ENCODE data around the gene TBPL2. TPM values are rescaled to one million over a fixed set of nuclear protein-coding genes. Genes with fewer than 3 reads are reported as not detected.

Gene TBPL2
- total and polyA plus RNA-seq, 2 experiments from 2014 or later = not detected

DNA sequence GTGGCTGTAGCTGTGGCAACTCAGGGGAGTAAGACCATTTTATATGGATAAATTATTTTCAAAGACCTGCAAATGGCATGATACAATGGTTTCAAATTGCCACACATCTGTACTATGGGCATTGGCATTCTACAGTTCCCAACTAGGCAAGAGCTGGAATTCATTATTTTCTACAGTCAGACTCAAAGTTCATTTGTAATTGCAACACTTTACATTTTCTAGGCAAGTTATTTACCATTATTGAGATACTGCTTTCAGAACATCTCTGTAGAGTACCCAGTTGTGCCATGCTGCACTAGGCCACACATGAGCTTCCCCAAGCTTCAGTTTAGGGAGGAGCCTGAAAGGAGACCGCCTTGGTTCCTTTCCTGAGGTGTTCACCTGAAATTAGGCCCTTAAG lies 20.8 kb downstream of the TBPL2 start:
- Histone ChIP-seq H3K79me2 (ENCODE audit: insufficient read depth) (no peaks in the 10 kb centered on the region), H3K9ac (no peak overlapping the region), H3K9me3 (ENCODE audit: low read depth) (no peaks in the 10 kb centered on the region), H3K4me1 (ENCODE audit: insufficient read depth) (no peaks in the 10 kb centered on the region), H3K36me3 (ENCODE audit: low read depth) (no peaks in the 10 kb centered on the region), H3K9me2 (ENCODE audit: insufficient read depth) (no peaks in the 10 kb centered on the region), H2AFZ (no peak overlapping the region), H3K27me3 (replicated peaks; ENCODE audit: insufficient read depth) (no peaks in the 10 kb centered on the region; the same call in 1 of the 2 replicates), H3K4me2 (ENCODE audit: unreplicated experiment) (no peak overlapping the region), H3K4me3 (no peak overlapping the region), H3K27ac (no peak overlapping the region), H4K20me1 (ENCODE audit: insufficient read depth) (no peaks in the 10 kb centered on the region), H3F3A (ENCODE audit: insufficient read depth) (no peaks in the 10 kb centered on the region)
- no peak for TF ChIP-seq EZH2phosphoT487 (IDR thresholded peaks at IDR 0.05; ENCODE audit: insufficient read depth, low read depth)
- no peak for DNase-seq
- WGBS, 2 experiments (ENCODE audit: low coverage in 1 of 2, low lambda C conversion rate in 2 of 2, missing lambda C conversion rate in 2 of 2) = 69 to 81% methylated on average over 1 of the region's 1 CpG
- in situ Hi-C loops (cut with MboI) = no loop called here

DNA sequence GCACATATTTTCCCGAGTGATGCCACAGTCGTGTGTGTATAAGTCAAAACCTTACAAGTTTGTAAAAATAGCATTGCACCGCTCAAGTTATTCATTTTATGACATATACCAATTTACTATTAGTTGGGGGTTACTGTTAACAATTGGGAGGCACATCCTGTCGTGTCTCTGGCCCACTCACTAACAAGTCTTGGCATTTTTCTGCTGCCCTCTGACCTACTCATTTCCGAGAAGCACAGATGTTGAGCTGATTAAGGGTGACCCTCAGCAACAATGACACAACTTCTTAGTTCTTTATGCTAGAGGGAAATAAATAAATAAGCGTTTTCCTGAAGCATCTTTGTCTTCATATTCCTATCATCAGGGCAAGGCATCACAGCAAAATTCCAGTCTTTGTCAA lies 22.0 kb downstream of the TBPL2 start:
- DNase-seq = no peak
- WGBS, 2 experiments (ENCODE audit: low coverage in 1 of 2, low lambda C conversion rate in 2 of 2, missing lambda C conversion rate in 2 of 2) = 39 to 43% methylated on average over 6 of the region's 6 CpGs
- H3K27ac ChIP-seq = no peak overlapping the region
- no peaks in the 10 kb centered on the region for H3K9me2 ChIP-seq (ENCODE audit: insufficient read depth)
- no peaks in the 10 kb centered on the region for H3F3A ChIP-seq (ENCODE audit: insufficient read depth)
- H3K9ac ChIP-seq = no peak overlapping the region
- no peaks in the 10 kb centered on the region for H3K9me3 ChIP-seq (ENCODE audit: low read depth)
- in situ Hi-C loops (cut with MboI) = no loop called here
- no peaks in the 10 kb centered on the region for H3K36me3 ChIP-seq (ENCODE audit: low read depth)
- H3K4me1 ChIP-seq (ENCODE audit: insufficient read depth) = no peaks in the 10 kb centered on the region
- no peak overlapping the region for H3K4me2 ChIP-seq (ENCODE audit: unreplicated experiment)
- H3K27me3 ChIP-seq (replicated peaks; ENCODE audit: insufficient read depth) = no peaks in the 10 kb centered on the region
- H3K79me2 ChIP-seq (ENCODE audit: insufficient read depth) = no peaks in the 10 kb centered on the region
- no peak overlapping the region for H2AFZ ChIP-seq
- H4K20me1 ChIP-seq (ENCODE audit: insufficient read depth) = no peaks in the 10 kb centered on the region
- TF ChIP-seq EZH2 (IDR thresholded peaks at IDR 0.05; ENCODE audit: insufficient read depth, poor library complexity, severe bottlenecking) (no peak), EZH2phosphoT487 (IDR thresholded peaks at IDR 0.05; ENCODE audit: insufficient read depth, low read depth) (no peak)
- H3K4me3 ChIP-seq = no peak overlapping the region

DNA sequence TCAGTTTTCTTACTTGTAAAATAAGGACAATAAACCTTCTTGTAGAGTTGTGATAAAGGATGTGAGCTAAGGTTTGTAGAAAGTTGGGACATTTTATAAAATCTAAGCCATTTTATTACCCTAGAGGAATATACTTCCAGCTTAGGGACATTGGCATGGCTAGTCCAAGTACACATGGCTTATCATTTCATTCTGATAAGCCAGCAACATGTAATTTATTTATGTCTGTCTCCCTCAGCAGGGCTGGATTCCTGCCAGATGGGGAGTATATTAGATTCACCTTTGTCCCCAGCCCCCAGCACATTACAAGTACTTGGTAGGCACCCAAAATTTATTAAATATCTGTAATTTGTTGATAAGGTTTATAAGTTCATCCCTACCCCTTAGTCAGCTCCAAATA lies 22.5 kb downstream of the TBPL2 start:
- no peak overlapping the region for H3K9ac ChIP-seq

DNA sequence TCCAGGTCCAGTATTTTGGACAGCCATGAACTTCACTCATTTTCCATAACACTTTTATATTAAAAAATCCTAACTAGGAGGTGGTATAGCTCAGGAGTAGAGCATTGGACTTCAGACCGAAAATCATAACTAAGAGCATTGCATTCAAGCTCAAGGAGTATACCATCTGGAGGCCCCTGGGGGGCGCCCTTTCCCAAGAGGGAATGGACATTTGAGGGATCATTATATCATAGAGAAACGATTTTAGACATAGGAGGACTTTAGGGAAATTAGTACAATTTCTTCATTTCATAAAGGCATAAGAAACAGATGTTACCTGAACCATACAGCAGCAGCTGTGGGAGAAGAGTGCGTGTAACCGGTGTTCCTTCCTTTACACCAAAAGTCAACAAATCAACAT lies 23.6 kb downstream of the TBPL2 start:
- Histone ChIP-seq H3F3A (ENCODE audit: insufficient read depth) (peaks cover 3% of the 10 kb centered on the region; the same call in 1 of the 2 replicates), H3K4me2 (ENCODE audit: unreplicated experiment) (no peak overlapping the region), H3K9me2 (ENCODE audit: insufficient read depth) (no peaks in the 10 kb centered on the region), H4K20me1 (ENCODE audit: insufficient read depth) (no peaks in the 10 kb centered on the region), H3K27ac (no peak overlapping the region), H3K36me3 (ENCODE audit: low read depth) (no peaks in the 10 kb centered on the region), H3K27me3 (replicated peaks; ENCODE audit: insufficient read depth) (no peaks in the 10 kb centered on the region), H3K4me3 (no peak overlapping the region), H3K4me1 (ENCODE audit: insufficient read depth) (peaks cover 11% of the 10 kb centered on the region; the same call in 1 of the 2 replicates), H3K9ac (no peak overlapping the region), H3K9me3 (ENCODE audit: low read depth) (no peaks in the 10 kb centered on the region), H2AFZ (no peak overlapping the region), H3K79me2 (ENCODE audit: insufficient read depth) (no peaks in the 10 kb centered on the region)
- in situ Hi-C loops (cut with MboI) = no loop called here
- 34 to 35% methylated on average over 5 of the region's 5 CpGs for WGBS, 2 experiments (ENCODE audit: low coverage in 1 of 2, low lambda C conversion rate in 2 of 2, missing lambda C conversion rate in 2 of 2)
- DNase-seq = peak; percentile 41
- no peak for TF ChIP-seq EZH2phosphoT487 (IDR thresholded peaks at IDR 0.05; ENCODE audit: insufficient read depth, low read depth)
- no peak for TF ChIP-seq EZH2 (IDR thresholded peaks at IDR 0.05; ENCODE audit: insufficient read depth, poor library complexity, severe bottlenecking)

More for the DNA sequence above, 22.5 kb downstream of the TBPL2 start:
- Histone ChIP-seq H3F3A (ENCODE audit: insufficient read depth) (peaks cover 1% of the 10 kb centered on the region; the same call in 1 of the 2 replicates), H3K4me3 (no peak overlapping the region), H2AFZ (no peak overlapping the region), H3K27me3 (replicated peaks; ENCODE audit: insufficient read depth) (no peaks in the 10 kb centered on the region), H3K4me1 (ENCODE audit: insufficient read depth) (0 out of 2 replicates have a peak, but pooled peaks cover under 1% of the 10 kb centered on the region), H4K20me1 (ENCODE audit: insufficient read depth) (no peaks in the 10 kb centered on the region), H3K9me2 (ENCODE audit: insufficient read depth) (no peaks in the 10 kb centered on the region), H3K9me3 (ENCODE audit: low read depth) (no peaks in the 10 kb centered on the region), H3K27ac (no peak overlapping the region), H3K36me3 (ENCODE audit: low read depth) (no peaks in the 10 kb centered on the region), H3K79me2 (ENCODE audit: insufficient read depth) (no peaks in the 10 kb centered on the region), H3K4me2 (ENCODE audit: unreplicated experiment) (no peak overlapping the region)
- TF ChIP-seq EZH2phosphoT487 (IDR thresholded peaks at IDR 0.05; ENCODE audit: insufficient read depth, low read depth) (no peak), EZH2 (IDR thresholded peaks at IDR 0.05; ENCODE audit: insufficient read depth, poor library complexity, severe bottlenecking) (no peak)
- in situ Hi-C loops (cut with MboI) = no loop called here
- DNase-seq = no peak

DNA sequence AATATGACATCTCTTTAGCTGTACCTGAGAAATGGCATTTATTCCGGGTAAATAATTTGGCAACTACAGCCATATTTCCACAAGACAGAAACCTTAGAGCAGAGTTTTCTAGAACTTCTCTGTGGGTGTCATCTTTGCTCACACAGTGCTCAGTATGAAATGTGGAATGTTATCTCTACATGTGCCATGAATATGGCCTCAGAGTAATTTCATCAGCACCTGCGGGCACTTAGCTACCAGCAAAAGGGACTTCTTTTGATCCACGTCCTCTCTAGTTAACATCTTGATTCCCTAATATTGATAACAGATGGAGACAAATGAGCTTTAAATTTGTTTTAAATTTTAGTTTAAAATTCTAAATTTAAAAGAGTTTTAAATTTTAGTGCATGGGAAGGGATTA lies 25.9 kb downstream of the TBPL2 start:
- Histone ChIP-seq H3K9me2 (ENCODE audit: insufficient read depth) (no peaks in the 10 kb centered on the region), H3K79me2 (ENCODE audit: insufficient read depth) (peaks cover 21% of the 10 kb centered on the region), H3K36me3 (ENCODE audit: low read depth) (no peaks in the 10 kb centered on the region), H3K27me3 (replicated peaks; ENCODE audit: insufficient read depth) (no peaks in the 10 kb centered on the region), H4K20me1 (ENCODE audit: insufficient read depth) (no peaks in the 10 kb centered on the region), H3K9me3 (ENCODE audit: low read depth) (no peaks in the 10 kb centered on the region), H2AFZ (no peak overlapping the region), H3K27ac (no peak overlapping the region), H3K4me1 (ENCODE audit: insufficient read depth) (peaks cover 21% of the 10 kb centered on the region), H3K9ac (no peak overlapping the region), H3F3A (ENCODE audit: insufficient read depth) (peaks cover 3% of the 10 kb centered on the region; the same call in 1 of the 2 replicates), H3K4me3 (no peak overlapping the region), H3K4me2 (ENCODE audit: unreplicated experiment) (no peak overlapping the region)
- in situ Hi-C loops (cut with MboI) = no loop called here
- TF ChIP-seq EZH2phosphoT487 (IDR thresholded peaks at IDR 0.05; ENCODE audit: insufficient read depth, low read depth) = no peak
- WGBS, 2 experiments (ENCODE audit: low coverage in 1 of 2, low lambda C conversion rate in 2 of 2, missing lambda C conversion rate in 2 of 2) = 46 to 52% methylated on average over 3 of the region's 3 CpGs
- DNase-seq = no peak

Data from GM23248 (cell line).